GM12874 (cell line): ENCODE measurements around the gene ADAM19.

Experiments used
- TF ChIP-seq, protein P1 (sequence below): IDR thresholded peaks from 2 replicates; pipeline ENCODE4 v1.5.1; 2011; ENCODE audit warnings: low read depth, mild to moderate bottlenecking, control low read depth, low read length, moderate library complexity; ENCODE audit not compliant: insufficient read depth

Gene ADAM19

DNA sequence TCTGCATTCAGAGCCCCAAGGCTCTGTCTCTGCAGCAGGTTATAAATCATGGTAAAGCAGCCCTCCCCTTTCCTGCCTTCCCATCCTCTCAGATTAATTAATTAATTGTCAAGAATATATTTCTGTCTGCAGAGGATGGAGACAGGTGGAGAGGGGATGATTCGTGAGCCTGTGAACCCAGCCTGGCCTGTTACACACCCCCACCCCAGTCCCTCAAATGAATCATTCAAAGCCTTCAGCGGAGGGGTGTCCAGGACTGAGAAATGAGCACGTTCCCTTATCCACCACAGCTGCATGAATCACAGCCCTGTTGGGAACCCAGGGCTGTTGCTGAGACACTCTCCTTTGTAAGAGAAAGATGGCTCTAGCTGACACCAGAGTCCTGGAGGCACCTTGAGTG, 59.6 kb downstream of the ADAM19 start:
- TF ChIP-seq, protein P1, sequence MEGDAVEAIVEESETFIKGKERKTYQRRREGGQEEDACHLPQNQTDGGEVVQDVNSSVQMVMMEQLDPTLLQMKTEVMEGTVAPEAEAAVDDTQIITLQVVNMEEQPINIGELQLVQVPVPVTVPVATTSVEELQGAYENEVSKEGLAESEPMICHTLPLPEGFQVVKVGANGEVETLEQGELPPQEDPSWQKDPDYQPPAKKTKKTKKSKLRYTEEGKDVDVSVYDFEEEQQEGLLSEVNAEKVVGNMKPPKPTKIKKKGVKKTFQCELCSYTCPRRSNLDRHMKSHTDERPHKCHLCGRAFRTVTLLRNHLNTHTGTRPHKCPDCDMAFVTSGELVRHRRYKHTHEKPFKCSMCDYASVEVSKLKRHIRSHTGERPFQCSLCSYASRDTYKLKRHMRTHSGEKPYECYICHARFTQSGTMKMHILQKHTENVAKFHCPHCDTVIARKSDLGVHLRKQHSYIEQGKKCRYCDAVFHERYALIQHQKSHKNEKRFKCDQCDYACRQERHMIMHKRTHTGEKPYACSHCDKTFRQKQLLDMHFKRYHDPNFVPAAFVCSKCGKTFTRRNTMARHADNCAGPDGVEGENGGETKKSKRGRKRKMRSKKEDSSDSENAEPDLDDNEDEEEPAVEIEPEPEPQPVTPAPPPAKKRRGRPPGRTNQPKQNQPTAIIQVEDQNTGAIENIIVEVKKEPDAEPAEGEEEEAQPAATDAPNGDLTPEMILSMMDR = no peak

DNA sequence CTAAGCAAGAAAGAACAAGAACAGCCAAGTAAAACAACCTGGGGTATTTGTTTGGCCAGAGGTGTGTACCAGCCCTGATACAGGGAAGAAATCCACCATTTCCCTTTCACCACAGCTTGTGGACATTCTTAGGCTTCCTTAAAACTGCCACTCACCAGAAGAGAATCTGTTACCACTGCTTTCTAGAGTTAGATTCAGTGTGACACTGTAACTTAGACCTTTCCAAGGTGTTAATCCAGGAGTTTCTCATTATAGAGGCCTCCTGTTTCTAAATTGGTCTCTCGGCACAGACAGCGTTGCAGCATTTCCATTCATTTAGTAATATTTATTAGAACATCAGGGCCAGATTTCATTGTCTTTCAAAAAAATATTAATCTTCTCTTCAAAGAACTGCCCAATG, 60.6 kb downstream of the ADAM19 start:
- TF ChIP-seq, protein P1 = no peak

DNA sequence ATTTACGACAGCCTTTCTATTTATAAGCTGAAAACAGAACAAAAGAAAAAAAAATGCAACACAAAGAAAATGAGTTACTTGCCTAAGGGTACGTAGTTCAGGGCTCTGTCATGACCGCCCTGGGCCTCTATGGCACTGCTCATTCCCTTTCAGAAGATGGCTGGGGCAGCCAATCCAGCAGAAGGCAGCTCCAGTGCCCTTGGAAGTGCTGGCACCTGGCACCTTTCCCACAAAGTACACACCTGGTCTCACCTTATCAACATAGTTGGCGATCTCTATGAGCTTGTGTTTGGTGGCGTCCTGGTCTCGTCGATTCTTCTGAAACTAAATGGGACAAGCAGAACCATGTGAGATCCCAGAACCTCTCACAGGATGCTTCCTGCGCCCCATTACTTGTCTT, 62.4 kb downstream of the ADAM19 start:
- TF ChIP-seq, protein P1 = no peak

DNA sequence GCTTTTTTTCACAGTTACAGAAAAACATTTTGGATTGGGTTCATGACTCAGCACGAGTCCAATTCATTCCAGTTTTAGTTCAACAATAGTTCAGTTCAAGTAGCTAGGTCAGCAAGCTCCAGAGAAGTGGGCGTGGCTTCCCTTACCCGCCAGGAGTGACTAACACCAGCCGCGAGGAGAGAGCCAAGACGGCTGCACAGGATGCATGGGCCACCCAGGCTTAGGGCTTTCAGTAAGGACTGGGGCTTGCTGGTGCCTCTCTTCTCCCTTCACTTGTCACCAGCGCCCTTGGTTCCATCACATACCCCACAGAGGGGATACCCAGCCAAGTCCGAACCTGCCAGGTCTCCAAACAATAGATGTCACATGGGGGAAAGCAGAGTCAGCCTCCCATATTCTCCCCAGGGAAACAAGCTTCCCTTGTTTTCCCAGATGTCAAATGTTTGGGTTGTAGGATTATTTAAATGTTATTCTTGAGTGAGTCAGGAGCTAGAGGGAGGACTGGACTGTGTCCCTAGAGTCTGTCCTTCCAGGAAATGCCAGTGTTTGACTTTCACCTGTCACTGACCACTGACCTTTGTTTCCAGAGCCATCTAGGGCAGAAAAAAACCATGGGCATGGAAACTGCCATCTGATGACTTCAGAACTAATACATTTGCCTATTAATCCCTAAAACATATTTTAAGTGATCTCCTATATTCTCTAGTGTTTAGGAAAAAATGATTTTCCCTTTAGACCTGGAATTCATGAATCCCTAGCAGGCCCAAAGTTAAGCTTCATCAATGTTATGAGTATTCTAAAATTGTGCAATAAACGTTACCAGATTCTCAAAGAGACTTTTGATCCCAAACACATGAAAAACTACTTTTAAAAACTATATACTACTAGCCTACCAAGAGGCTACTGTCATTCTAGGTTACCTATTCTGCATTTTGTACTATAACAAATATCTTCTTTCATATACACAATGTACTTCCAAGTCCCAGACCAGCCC, 63.6 kb downstream of the ADAM19 start:
- TF ChIP-seq, protein P1 = no peak

DNA sequence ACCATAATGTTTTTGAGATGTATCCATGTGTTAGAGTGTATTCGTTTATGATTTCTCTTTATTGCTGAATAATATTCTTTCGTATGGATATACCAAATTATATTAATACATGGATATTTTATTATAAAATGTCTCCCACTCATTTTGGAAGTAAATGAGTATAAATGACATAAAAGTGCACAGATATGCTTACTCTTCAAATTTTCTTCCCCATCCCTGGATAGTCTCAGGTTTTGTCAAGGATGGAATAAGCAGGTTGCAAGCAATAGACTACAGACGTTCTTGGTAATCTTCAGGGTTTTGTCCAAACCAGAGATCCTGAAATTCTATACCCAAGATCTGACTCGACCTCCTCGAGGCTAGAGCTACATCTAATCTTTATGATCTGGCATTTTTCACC, 64.9 kb downstream of the ADAM19 start:
- TF ChIP-seq, protein P1 = no peak

DNA sequence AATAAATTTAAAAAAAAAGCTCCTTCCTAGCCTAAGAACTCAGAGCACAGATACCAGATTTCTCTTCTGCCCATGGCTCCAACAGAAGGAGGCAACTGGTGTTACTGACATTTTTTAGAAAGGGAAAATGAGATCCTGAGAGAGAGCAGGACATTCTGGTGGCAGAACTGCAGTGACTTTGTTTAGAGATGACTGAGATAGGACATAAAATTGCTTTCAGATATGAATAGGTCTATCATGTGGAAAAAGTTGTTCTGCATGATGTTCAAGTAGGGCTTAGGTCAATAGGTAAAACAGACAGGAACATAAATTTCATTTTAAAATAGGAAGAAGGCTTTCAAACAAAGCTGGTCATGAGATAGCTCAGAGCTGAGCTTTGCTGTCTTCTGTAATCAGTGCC, 66.0 kb downstream of the ADAM19 start:
- TF ChIP-seq, protein P1 = no peak

DNA sequence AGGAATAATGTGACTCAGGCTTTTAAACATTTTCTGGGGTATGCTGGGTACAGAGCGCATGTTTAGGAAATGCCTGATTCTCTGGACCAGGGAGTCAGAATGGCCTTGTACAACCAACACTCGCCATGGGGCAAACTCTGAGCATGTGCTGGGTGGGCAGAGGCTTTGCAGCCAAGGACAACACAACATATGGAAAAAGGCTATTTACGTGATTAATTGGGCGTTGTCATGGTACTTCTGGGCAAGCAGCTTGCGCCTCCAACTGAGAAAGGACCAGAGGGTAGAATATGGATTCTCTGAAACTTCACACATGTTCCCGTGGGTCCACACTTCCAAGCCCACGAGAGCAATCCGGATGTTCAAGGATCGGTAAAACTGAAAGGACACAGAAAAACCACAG, 66.5 kb downstream of the ADAM19 start:
- TF ChIP-seq, protein P1 = no peak
